Glutamatergic neuron (in vitro differentiated cells): Measurements from ENCODE around the gene PTK6. TPM values are rescaled to one million over a fixed set of nuclear protein-coding genes. Genes with fewer than 3 reads are reported as not detected.

Experiments used
- DNase-seq: peaks from one replicate; pipeline ENCODE4 v3.0.0; 2022
- H3K27ac Mint-ChIP-seq: one replicate; pipeline ENCODE4 v1.8.0; 2020; ENCODE audit warnings: mild to moderate bottlenecking, mixed read lengths, inconsistent platforms; ENCODE audit not compliant: unreplicated experiment
- H3K27me3 Mint-ChIP-seq: one replicate; pipeline ENCODE4 v1.8.0; 2020; ENCODE audit warnings: mild to moderate bottlenecking, moderate library complexity, mixed read lengths, inconsistent platforms; ENCODE audit not compliant: unreplicated experiment
- H3K36me3 Mint-ChIP-seq: one replicate; pipeline ENCODE4 v1.8.0; 2020; ENCODE audit warnings: mild to moderate bottlenecking, mixed read lengths, inconsistent platforms; ENCODE audit not compliant: unreplicated experiment
- H3K4me1 Mint-ChIP-seq: one replicate; pipeline ENCODE4 v1.8.0; 2020; ENCODE audit warnings: mild to moderate bottlenecking, low read depth, mixed read lengths, inconsistent platforms; ENCODE audit not compliant: unreplicated experiment
- H3K4me3 Mint-ChIP-seq: one replicate; pipeline ENCODE4 v1.8.0; 2020; ENCODE audit warnings: mild to moderate bottlenecking, mixed read lengths, inconsistent platforms; ENCODE audit not compliant: unreplicated experiment
- H3K9me3 Mint-ChIP-seq: one replicate; pipeline ENCODE4 v1.8.0; 2020; ENCODE audit warnings: mild to moderate bottlenecking, moderate library complexity, mixed read lengths, inconsistent platforms; ENCODE audit not compliant: unreplicated experiment
- total RNA-seq: library from RNA; stranded (reverse); fragmentation: NEBNext Ultra II Directional; extraction: Animal tissue kit (Norgen Biotek cat#: 25700); gene quantifications from one replicate; pipeline ENCODE4 v1.2.1, GENCODE V29; 2021; ENCODE audit not compliant: unreplicated experiment
- TF ChIP-seq, protein P1 (sequence below): fragments of 200-600 bp; sonication (generic); IDR thresholded peaks from one replicate; pipeline ENCODE4 v1.5.0; 2021; ENCODE audit not compliant: partially characterized antibody, unreplicated experiment

PTK6 gene
- total RNA-seq, 1 donor from 2014 or later = 0.17 TPM

DNA sequence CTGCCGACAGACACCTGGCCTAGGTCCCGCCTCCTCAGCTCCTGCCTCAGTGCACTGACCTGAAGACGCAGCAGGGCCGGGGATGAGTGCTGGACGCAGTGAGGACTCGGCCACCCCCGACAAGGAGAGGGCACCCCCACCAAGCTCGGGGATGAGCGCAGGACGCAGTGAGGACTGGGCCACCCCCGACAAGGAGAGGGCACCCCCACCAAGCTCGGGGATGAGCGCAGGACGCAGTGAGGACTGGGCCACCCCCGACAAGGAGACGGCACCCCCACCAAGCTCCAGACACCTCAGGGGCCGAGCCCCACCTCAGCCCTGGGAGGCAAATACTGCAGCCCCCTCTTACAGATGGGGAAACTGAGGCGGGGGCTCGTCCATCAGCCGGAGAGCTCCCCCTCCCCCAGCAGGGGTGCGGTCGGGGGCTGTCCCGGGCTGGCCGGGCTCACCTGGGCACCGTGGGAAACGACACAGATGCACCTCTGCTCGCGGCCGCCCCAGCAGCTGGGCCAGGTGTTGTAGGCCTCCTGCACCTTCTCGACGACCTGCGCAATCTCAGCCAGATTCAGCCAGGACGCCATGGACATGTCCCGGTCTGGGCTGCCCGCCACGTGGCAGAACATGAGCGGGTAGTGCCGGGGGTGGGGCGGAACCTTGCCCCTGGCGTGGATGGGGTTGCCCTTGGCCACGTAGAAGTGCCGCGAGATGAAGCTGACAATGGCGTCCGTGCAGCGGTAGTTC is 29.4 kb upstream of the PTK6 start:
- DNase-seq = no peak
- H3K36me3 Mint-ChIP-seq = no peaks in the 10 kb centered on the region
- peaks cover 1% of the 10 kb centered on the region for H3K27me3 Mint-ChIP-seq

DNA sequence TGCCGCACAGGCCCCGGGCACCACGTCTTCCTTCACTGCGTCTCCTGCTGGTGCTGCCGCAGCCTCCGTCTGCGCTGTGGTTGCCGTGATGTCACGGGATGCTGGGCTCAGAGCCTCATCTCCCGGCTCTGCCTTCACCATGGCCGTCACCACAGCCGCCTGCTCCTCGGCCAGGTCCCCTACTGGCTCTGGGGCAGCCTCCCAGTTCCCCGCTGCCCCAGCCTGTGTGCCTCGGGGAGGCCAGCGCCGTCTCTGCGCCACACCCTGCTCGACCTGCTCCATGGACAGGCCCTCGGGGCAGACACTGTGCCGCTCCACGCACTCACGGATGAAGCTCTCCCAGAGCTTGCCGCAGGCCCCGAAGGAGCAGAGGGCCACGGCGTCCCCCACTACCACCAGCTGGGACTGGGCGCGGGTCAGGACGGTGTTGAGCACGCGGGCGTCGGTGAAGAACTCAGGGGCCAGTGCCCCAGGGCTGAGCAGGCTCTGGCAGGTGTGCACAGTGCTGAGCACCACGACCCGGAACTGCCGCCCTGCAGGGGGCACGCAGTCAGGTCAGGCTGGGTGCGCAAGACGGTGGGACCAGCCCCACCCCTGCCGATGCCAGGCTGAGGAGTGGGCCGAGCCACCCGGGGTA is 28.6 kb upstream of the PTK6 start:
- Mint-ChIP-seq H3K9me3 (no peaks in the 10 kb centered on the region), H3K36me3 (no peaks in the 10 kb centered on the region), H3K27ac (no peak overlapping the region), H3K27me3 (peaks cover 1% of the 10 kb centered on the region), H3K4me1 (no peaks in the 10 kb centered on the region), H3K4me3 (no peak overlapping the region)
- no peak for DNase-seq
- TF ChIP-seq, protein P1, sequence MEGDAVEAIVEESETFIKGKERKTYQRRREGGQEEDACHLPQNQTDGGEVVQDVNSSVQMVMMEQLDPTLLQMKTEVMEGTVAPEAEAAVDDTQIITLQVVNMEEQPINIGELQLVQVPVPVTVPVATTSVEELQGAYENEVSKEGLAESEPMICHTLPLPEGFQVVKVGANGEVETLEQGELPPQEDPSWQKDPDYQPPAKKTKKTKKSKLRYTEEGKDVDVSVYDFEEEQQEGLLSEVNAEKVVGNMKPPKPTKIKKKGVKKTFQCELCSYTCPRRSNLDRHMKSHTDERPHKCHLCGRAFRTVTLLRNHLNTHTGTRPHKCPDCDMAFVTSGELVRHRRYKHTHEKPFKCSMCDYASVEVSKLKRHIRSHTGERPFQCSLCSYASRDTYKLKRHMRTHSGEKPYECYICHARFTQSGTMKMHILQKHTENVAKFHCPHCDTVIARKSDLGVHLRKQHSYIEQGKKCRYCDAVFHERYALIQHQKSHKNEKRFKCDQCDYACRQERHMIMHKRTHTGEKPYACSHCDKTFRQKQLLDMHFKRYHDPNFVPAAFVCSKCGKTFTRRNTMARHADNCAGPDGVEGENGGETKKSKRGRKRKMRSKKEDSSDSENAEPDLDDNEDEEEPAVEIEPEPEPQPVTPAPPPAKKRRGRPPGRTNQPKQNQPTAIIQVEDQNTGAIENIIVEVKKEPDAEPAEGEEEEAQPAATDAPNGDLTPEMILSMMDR = no peak

More for the DNA sequence above, 29.4 kb upstream of the PTK6 start:
- TF ChIP-seq, protein P1 = no peak
- no peak overlapping the region for H3K27ac Mint-ChIP-seq
- no peaks in the 10 kb centered on the region for H3K9me3 Mint-ChIP-seq
- H3K4me3 Mint-ChIP-seq = no peak overlapping the region
- H3K4me1 Mint-ChIP-seq = no peaks in the 10 kb centered on the region

DNA sequence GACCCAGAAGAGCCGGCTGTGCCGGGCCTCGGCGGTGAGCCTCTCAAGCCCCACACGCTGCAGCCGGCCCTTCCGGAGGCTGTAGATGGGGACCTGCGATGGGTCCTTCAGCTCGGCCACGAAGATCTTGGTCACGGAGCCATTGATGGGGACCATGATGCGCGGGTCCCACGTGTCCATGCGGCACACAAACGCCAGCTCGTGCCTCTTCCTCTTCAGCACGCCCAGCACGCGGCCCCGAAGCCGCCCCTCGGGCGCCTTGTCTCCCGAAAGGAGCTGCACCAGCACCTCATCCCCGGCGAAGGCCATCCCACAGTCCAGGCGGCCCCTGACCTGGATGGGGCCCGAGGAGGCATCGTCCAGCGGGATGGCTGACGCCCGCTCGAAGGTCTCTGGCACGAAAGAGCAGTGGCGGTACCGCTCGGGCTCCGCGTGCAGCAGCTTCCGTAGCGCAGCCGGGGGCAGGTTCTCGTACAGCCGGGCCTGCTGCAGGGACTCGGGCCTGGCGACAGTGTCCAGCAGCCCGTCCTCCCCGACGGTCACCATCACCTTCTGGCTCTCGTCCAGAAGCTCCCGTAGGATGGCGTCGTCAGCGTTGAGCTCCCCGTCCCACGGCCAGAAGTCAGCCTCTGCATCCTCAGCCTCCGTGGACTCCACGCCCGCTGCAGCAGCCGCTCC is 28.0 kb upstream of the PTK6 start:
- TF ChIP-seq, protein P1 = no peak
- Mint-ChIP-seq H3K4me3 (no peak overlapping the region), H3K27ac (no peak overlapping the region), H3K27me3 (peaks cover 1% of the 10 kb centered on the region), H3K9me3 (peaks cover 3% of the 10 kb centered on the region), H3K36me3 (no peaks in the 10 kb centered on the region), H3K4me1 (no peaks in the 10 kb centered on the region)
- DNase-seq = no peak

DNA sequence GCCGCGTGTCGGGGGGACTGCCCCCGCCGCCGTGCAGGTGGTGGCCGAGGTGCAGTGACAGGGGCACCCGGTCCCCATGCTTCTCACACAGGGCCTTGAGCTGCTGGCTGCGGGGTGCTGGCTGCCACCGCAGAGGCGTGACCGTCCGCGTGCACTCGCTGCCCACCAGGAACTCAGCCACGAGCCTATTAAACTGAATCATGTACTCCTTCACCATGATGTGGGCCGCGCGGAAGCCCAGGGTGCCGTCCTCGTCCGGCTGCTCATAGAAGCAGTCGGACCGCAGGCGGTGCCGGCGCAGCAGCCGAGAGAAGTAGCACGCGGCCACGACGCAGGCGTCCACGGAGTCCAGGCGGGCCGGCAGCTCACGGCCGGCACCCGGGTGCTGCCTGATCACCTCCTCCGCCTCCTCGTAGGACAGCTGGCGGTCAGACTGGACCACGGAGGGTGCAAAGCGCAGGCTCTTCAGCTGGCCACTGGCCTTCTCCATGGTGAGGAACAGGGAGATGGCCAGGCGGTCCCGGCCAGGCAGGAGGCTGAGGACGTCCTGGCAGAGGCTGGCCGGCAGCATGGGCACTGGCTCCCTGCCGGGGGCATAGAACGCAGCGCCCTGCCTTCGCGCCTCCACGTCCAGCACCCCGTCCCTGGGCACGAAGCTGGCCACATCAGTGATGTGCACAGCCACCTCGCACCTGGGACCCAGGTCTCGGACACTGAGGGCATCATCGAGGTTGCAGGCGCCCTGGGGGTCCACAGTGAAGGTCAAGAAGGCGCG is 27.0 kb upstream of the PTK6 start:
- TF ChIP-seq, protein P1 = no peak
- Mint-ChIP-seq H3K27ac (no peak overlapping the region), H3K4me1 (no peaks in the 10 kb centered on the region), H3K9me3 (peaks cover 3% of the 10 kb centered on the region), H3K4me3 (no peak overlapping the region), H3K36me3 (no peaks in the 10 kb centered on the region), H3K27me3 (no peaks in the 10 kb centered on the region)
- no peak for DNase-seq
